ENCODE results near the gene DLG2. TPM values are rescaled to one million over a fixed set of nuclear protein-coding genes. Genes with fewer than 3 reads are reported as not detected.

DLG2 gene
- total and polyA plus RNA-seq, 2 of the 4 experiments (the other 2 are of a cell fraction), result 0.31 to 0.36 TPM

DNA sequence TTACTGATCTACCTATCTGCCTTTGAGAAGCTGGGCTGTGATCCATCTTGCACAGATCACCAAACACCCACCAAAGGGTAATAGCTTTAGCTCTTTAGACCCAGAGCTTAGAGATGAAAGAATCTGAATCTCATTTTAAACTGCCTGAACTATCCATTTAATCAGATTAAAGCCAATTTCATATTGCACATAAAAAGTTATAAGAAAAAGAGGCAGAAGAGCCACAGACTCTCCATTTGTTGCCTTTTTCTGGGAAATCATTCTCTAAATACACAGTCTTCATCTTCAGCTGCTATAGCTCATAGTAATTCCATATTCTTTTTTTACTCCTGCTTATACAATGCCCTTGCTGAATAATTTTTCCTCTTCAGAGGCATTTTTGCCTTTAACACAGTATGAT is 271.2 kb downstream of the DLG2 start:
- H3K4me3 ChIP-seq (ENCODE audit: insufficient read depth, low read depth, low read length), result no peak overlapping the region
- TF ChIP-seq, protein P1, sequence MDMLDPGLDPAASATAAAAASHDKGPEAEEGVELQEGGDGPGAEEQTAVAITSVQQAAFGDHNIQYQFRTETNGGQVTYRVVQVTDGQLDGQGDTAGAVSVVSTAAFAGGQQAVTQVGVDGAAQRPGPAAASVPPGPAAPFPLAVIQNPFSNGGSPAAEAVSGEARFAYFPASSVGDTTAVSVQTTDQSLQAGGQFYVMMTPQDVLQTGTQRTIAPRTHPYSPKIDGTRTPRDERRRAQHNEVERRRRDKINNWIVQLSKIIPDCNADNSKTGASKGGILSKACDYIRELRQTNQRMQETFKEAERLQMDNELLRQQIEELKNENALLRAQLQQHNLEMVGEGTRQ (IDR thresholded peaks at IDR 0.05; ENCODE audit: low read depth, low read length), result no peak
- TF ChIP-seq, protein P2, sequence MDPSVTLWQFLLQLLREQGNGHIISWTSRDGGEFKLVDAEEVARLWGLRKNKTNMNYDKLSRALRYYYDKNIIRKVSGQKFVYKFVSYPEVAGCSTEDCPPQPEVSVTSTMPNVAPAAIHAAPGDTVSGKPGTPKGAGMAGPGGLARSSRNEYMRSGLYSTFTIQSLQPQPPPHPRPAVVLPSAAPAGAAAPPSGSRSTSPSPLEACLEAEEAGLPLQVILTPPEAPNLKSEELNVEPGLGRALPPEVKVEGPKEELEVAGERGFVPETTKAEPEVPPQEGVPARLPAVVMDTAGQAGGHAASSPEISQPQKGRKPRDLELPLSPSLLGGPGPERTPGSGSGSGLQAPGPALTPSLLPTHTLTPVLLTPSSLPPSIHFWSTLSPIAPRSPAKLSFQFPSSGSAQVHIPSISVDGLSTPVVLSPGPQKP (IDR thresholded peaks at IDR 0.05; ENCODE audit: borderline replicate concordance, low read depth, low read length), result no peak
- TF ChIP-seq FOS (IDR thresholded peaks at IDR 0.05; ENCODE audit: low read depth, low read length) (no peak), CHD1 (IDR thresholded peaks at IDR 0.05; ENCODE audit: low read depth, low read length) (no peak), CEBPB (IDR thresholded peaks at IDR 0.05; ENCODE audit: low read depth, low read length) (no peak), MAFK (IDR thresholded peaks at IDR 0.05; ENCODE audit: low read depth, low read length) (no peak), RAD21 (IDR thresholded peaks at IDR 0.05; ENCODE audit: low read length) (no peak), POLR2A (IDR thresholded peaks at IDR 0.05; ENCODE audit: low read depth, low read length) (no peak), BHLHE40 (IDR thresholded peaks at IDR 0.05; ENCODE audit: low read depth, low read length) (no peak), RFX5 (IDR thresholded peaks at IDR 0.05; ENCODE audit: low read depth, low read length) (no peak), SMC3 (IDR thresholded peaks at IDR 0.05; ENCODE audit: low read depth, low read length) (no peak)
- TF ChIP-seq, protein P3, sequence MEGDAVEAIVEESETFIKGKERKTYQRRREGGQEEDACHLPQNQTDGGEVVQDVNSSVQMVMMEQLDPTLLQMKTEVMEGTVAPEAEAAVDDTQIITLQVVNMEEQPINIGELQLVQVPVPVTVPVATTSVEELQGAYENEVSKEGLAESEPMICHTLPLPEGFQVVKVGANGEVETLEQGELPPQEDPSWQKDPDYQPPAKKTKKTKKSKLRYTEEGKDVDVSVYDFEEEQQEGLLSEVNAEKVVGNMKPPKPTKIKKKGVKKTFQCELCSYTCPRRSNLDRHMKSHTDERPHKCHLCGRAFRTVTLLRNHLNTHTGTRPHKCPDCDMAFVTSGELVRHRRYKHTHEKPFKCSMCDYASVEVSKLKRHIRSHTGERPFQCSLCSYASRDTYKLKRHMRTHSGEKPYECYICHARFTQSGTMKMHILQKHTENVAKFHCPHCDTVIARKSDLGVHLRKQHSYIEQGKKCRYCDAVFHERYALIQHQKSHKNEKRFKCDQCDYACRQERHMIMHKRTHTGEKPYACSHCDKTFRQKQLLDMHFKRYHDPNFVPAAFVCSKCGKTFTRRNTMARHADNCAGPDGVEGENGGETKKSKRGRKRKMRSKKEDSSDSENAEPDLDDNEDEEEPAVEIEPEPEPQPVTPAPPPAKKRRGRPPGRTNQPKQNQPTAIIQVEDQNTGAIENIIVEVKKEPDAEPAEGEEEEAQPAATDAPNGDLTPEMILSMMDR (conservative IDR thresholded peaks at IDR 0.05; ENCODE audit: low read depth, low read length), result no peak
- no peak overlapping the region for H3K23ac ChIP-seq (ENCODE audit: low read depth, low read length)
- BruUV-seq (replicated peaks), result no TSS peak
- H4K8ac ChIP-seq (ENCODE audit: low read depth in 2 of 2, low read length in 2 of 2), result no peak overlapping the region
- in situ Hi-C loops (cut with MboI; ENCODE audit: low sequenced_read_pairs), result no loop called here
- H2AK5ac ChIP-seq (ENCODE audit: low read depth, low read length), result no peak overlapping the region
- H2AK9ac ChIP-seq (replicated peaks; ENCODE audit: low read depth, low read length, poor library complexity), result no peak overlapping the region
- no peak overlapping the region for H3K27ac ChIP-seq (ENCODE audit: insufficient read depth, low read length)
- H3K9ac ChIP-seq (ENCODE audit: low read depth, low read length), result no peak overlapping the region
- DNase-seq, result no peak
- H2BK5ac ChIP-seq (ENCODE audit: low read depth, low read length, poor library complexity, severe bottlenecking), result no peak overlapping the region
- intact Hi-C loops (cut with micrococcal nuclease), result loop anchor here (5.0 kb wide), 1 partner anchor 119 kb away; no protein-coding TSS in a partner anchor
- no peak overlapping the region for H3K4me2 ChIP-seq (ENCODE audit: low read depth, low read length)
- H3K56ac ChIP-seq (ENCODE audit: extremely low read depth, insufficient read depth, low read length), result no peak overlapping the region
- no peak overlapping the region for H3K4ac ChIP-seq (ENCODE audit: low read depth, low read length)
- H3K79me1 ChIP-seq (ENCODE audit: low read depth in 1 of 2, low read length in 2 of 2), result no peaks in the 10 kb centered on the region
- ChIA-PET POLR2A (ENCODE audit: unreplicated experiment) (no interaction called here), CTCF (no interaction called here)
- H3K36me3 ChIP-seq (ENCODE audit: control insufficient read depth, insufficient read depth, low read length), result no peaks in the 10 kb centered on the region
- H4K5ac ChIP-seq (ENCODE audit: low read depth, low read length), result no peak overlapping the region
- no peak overlapping the region for H3K14ac ChIP-seq (replicated peaks; ENCODE audit: low read depth, low read length)
- no peak overlapping the region for H2AFZ ChIP-seq (replicated peaks; ENCODE audit: low read length, poor library complexity)
- no peak overlapping the region for H2BK20ac ChIP-seq (ENCODE audit: low read depth, low read length)
- dilution Hi-C loops (cut with HindIII; ENCODE audit: low sequenced_read_pairs, unreplicated experiment), result no loop called here
- no peaks in the 10 kb centered on the region for H4K20me1 ChIP-seq (ENCODE audit: insufficient read depth, low read length)
- H2BK120ac ChIP-seq (ENCODE audit: low read depth, low read length), result no peak overlapping the region
- H3K4me1 ChIP-seq (ENCODE audit: control insufficient read depth, insufficient read depth, low read length), result no peaks in the 10 kb centered on the region
- H4K91ac ChIP-seq (ENCODE audit: insufficient read depth, low read depth, low read length), result no peak overlapping the region
- H3K9me3 ChIP-seq (ENCODE audit: control insufficient read depth, insufficient read depth, low read length), result no peaks in the 10 kb centered on the region
- H3K18ac ChIP-seq (ENCODE audit: low read depth, low read length), result no peak overlapping the region
- ATAC-seq (ENCODE audit: low read depth), result no peak
- no peak overlapping the region for H2BK15ac ChIP-seq (ENCODE audit: low read depth, low read length)
- no peaks in the 10 kb centered on the region for H3K27me3 ChIP-seq (ENCODE audit: control insufficient read depth, insufficient read depth, low read length)
- no peaks in the 10 kb centered on the region for H3K9me1 ChIP-seq (ENCODE audit: insufficient read depth, low read length)

All from IMR-90 (cell line).